GM12878 (cell line): ENCODE results near the gene NKX2-2.

Source experiments
- CHD4 ChIP-seq: fragments of 200-600 bp; sonication (generic); IDR thresholded peaks from 2 replicates; pipeline ENCODE4 v1.6.1; 2016; ENCODE audit warnings: mild to moderate bottlenecking
- EZH2 ChIP-seq: IDR thresholded peaks from 2 replicates; pipeline ENCODE4 v1.6.1; 2012; ENCODE audit warnings: low read depth, mild to moderate bottlenecking, control low read depth, inconsistent platforms, low read length, borderline replicate concordance; ENCODE audit not compliant: control insufficient read depth
- FOXK2 ChIP-seq: fragments of 450-650 bp; IDR thresholded peaks from 2 replicates; pipeline ENCODE4 v1.6.1; 2017; ENCODE audit warnings: mild to moderate bottlenecking, moderate library complexity
- POLR2AphosphoS5 ChIP-seq: IDR thresholded peaks from 2 replicates; pipeline ENCODE4 v1.6.1; 2011; ENCODE audit warnings: mild to moderate bottlenecking, low read length, inconsistent platforms
- RAD21 ChIP-seq: IDR thresholded peaks from 2 replicates; pipeline ENCODE4 v1.6.1; 2011; ENCODE audit warnings: mild to moderate bottlenecking, low read depth, low read length, moderate library complexity; ENCODE audit not compliant: insufficient read depth
- RFX5 ChIP-seq: IDR thresholded peaks from 2 replicates; pipeline ENCODE4 v1.6.1; 2011; ENCODE audit warnings: low read depth, low read length, improper control_type of control experiment
- SIN3A ChIP-seq: IDR thresholded peaks from 2 replicates; pipeline ENCODE4 v1.6.1; 2012; ENCODE audit warnings: low read depth, low read length, improper control_type of control experiment
- SMC3 ChIP-seq: IDR thresholded peaks from 2 replicates; pipeline ENCODE4 v1.6.1; 2011; ENCODE audit warnings: low read length, improper control_type of control experiment, borderline replicate concordance
- SP1 ChIP-seq: IDR thresholded peaks from one replicate; pipeline ENCODE4 v1.6.1; 2011; ENCODE audit warnings: low read depth, low read length
- TARDBP ChIP-seq: IDR thresholded peaks from 2 replicates; pipeline ENCODE4 v1.6.1; 2016; ENCODE audit warnings: borderline replicate concordance
- ZNF24 ChIP-seq: fragments of 450-650 bp; IDR thresholded peaks from 2 replicates; pipeline ENCODE4 v1.6.1; 2017; ENCODE audit warnings: antibody characterized with exemption, mild to moderate bottlenecking
- TF ChIP-seq, protein P1 (sequence below): fragments of 450-650 bp; IDR thresholded peaks from 2 replicates; pipeline ENCODE4 v1.6.1; 2016; ENCODE audit warnings: mild to moderate bottlenecking, moderate library complexity, borderline replicate concordance
- TF ChIP-seq, protein P2 (sequence below), 3 experiments: IDR thresholded peaks in 2 of 3; conservative IDR thresholded peaks in 1 of 3; 2 replicates each; pipeline ENCODE4 v1.5.1; 2011; ENCODE audit warnings: low read depth in 3 of 3, low read length in 3 of 3, mild to moderate bottlenecking in 3 of 3, control low read depth in 2 of 3, moderate library complexity in 2 of 3, inconsistent platforms in 1 of 3, mixed read lengths in 1 of 3; ENCODE audit not compliant: control insufficient read depth in 2 of 3, insufficient read depth in 1 of 3; ENCODE audit errors: extremely low read depth in 1 of 3
- TF ChIP-seq, protein P3 (sequence below): IDR thresholded peaks from 2 replicates; pipeline ENCODE4 v1.6.1; 2012; ENCODE audit warnings: low read depth, low read length, improper control_type of control experiment

DNA sequence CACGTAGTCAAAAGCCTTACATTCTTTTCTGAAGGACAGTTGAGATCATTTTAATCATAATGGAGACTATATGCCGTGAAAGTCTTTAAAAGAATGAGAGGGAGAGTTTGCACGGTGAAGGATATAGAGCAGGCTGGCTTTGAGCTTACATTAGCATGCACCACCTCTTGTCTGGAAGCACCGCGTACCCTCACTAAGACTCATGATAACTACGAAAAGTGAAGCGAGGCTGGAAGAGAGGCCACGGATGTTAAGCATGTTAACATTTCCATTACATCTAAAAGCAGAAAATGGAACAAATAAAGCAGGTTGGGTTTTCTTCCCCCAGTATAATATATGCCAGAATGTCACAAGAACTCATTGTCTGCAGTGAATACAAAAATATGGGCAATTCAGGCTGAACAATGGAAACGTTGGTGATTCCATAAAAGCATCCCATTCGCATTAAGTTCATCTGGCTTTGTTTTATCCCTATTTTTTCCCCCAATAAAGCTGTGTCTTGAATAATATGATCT, 40.6 kb upstream of the NKX2-2 start:
- no peak for TF ChIP-seq ZNF24
- TF ChIP-seq SP1, result no peak
- TF ChIP-seq SIN3A, result no peak
- TF ChIP-seq RFX5, result no peak
- TF ChIP-seq, protein P1, sequence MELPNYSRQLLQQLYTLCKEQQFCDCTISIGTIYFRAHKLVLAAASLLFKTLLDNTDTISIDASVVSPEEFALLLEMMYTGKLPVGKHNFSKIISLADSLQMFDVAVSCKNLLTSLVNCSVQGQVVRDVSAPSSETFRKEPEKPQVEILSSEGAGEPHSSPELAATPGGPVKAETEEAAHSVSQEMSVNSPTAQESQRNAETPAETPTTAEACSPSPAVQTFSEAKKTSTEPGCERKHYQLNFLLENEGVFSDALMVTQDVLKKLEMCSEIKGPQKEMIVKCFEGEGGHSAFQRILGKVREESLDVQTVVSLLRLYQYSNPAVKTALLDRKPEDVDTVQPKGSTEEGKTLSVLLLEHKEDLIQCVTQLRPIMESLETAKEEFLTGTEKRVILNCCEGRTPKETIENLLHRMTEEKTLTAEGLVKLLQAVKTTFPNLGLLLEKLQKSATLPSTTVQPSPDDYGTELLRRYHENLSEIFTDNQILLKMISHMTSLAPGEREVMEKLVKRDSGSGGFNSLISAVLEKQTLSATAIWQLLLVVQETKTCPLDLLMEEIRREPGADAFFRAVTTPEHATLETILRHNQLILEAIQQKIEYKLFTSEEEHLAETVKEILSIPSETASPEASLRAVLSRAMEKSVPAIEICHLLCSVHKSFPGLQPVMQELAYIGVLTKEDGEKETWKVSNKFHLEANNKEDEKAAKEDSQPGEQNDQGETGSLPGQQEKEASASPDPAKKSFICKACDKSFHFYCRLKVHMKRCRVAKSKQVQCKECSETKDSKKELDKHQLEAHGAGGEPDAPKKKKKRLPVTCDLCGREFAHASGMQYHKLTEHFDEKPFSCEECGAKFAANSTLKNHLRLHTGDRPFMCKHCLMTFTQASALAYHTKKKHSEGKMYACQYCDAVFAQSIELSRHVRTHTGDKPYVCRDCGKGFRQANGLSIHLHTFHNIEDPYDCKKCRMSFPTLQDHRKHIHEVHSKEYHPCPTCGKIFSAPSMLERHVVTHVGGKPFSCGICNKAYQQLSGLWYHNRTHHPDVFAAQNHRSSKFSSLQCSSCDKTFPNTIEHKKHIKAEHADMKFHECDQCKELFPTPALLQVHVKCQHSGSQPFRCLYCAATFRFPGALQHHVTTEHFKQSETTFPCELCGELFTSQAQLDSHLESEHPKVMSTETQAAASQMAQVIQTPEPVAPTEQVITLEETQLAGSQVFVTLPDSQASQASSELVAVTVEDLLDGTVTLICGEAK, result no peak
- no peak for TF ChIP-seq FOXK2
- TF ChIP-seq, protein P2, sequence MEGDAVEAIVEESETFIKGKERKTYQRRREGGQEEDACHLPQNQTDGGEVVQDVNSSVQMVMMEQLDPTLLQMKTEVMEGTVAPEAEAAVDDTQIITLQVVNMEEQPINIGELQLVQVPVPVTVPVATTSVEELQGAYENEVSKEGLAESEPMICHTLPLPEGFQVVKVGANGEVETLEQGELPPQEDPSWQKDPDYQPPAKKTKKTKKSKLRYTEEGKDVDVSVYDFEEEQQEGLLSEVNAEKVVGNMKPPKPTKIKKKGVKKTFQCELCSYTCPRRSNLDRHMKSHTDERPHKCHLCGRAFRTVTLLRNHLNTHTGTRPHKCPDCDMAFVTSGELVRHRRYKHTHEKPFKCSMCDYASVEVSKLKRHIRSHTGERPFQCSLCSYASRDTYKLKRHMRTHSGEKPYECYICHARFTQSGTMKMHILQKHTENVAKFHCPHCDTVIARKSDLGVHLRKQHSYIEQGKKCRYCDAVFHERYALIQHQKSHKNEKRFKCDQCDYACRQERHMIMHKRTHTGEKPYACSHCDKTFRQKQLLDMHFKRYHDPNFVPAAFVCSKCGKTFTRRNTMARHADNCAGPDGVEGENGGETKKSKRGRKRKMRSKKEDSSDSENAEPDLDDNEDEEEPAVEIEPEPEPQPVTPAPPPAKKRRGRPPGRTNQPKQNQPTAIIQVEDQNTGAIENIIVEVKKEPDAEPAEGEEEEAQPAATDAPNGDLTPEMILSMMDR (IDR thresholded peaks at IDR 0.05 in 2 of 3, conservative IDR thresholded peaks at IDR 0.05 in 1 of 3; ENCODE audit: control insufficient read depth in 2 of 3, extremely low read depth in 1 of 3, insufficient read depth in 1 of 3, low read depth in 3 of 3, low read length in 3 of 3), result no peak
- no peak for TF ChIP-seq RAD21
- TF ChIP-seq EZH2, result no peak
- no peak for TF ChIP-seq CHD4
- no peak for TF ChIP-seq SMC3
- TF ChIP-seq, protein P3, sequence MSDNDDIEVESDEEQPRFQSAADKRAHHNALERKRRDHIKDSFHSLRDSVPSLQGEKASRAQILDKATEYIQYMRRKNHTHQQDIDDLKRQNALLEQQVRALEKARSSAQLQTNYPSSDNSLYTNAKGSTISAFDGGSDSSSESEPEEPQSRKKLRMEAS, result no peak
- no peak for TF ChIP-seq TARDBP
- no peak for TF ChIP-seq POLR2AphosphoS5
